Progenitor cell of endocrine pancreas (in vitro differentiated cells): ENCODE data around the gene ZNF620. TPM values are rescaled to one million over a fixed set of nuclear protein-coding genes. Genes with fewer than 3 reads are reported as not detected.
"Not testable (repeated sequence)": the region's sequence is repeated elsewhere in the genome, so short reads cannot be mapped to it uniquely, and the experiment has no call there.

Source experiments
- DNase-seq: peaks from one replicate; pipeline ENCODE4 v3.0.0; 2021; ENCODE audit warnings: low spot score; ENCODE audit not compliant: unreplicated experiment
- H3K27ac Mint-ChIP-seq: 2 replicates; pipeline ENCODE4 v1.8.0; 2021; ENCODE audit warnings: mild to moderate bottlenecking, moderate library complexity, mixed read lengths
- H3K27me3 Mint-ChIP-seq: 2 replicates; pipeline ENCODE4 v1.8.0; 2021; ENCODE audit warnings: mixed read lengths
- H3K36me3 Mint-ChIP-seq: 2 replicates; pipeline ENCODE4 v1.8.0; 2022; ENCODE audit warnings: mixed read lengths; ENCODE audit not compliant: insufficient read depth
- H3K4me1 Mint-ChIP-seq: 2 replicates; pipeline ENCODE4 v1.8.0; 2021; ENCODE audit warnings: low read depth, mixed read lengths
- H3K4me3 Mint-ChIP-seq: 2 replicates; pipeline ENCODE4 v1.8.0; 2021; ENCODE audit warnings: low read depth, mild to moderate bottlenecking, moderate library complexity, mixed read lengths
- H3K9me3 Mint-ChIP-seq: 2 replicates; pipeline ENCODE4 v1.8.0; 2021; ENCODE audit warnings: low read depth, mixed read lengths
- CTCF ChIP-seq: fragments of 200-600 bp; sonication (generic); IDR thresholded peaks from one replicate; pipeline ENCODE4 v1.5.0; 2021; ENCODE audit warnings: antibody characterized with exemption, mild to moderate bottlenecking; ENCODE audit not compliant: unreplicated experiment
- total RNA-seq: library from RNA; stranded (reverse); gene quantifications from 2 replicates; pipeline ENCODE4 v1.2.1, GENCODE V29; 2021

Gene ZNF620
- total RNA-seq, 1 donor from 2014 or later: 26.2 TPM

- H3K4me1 Mint-ChIP-seq: peaks cover 12% of the 10 kb centered on the region
- H3K4me3 Mint-ChIP-seq: no peak overlapping the region
- peak overlapping the region; percentile 73 for H3K27ac Mint-ChIP-seq
- TF ChIP-seq CTCF: no peak
- DNase-seq: no peak
- peaks cover 35% of the 10 kb centered on the region for H3K36me3 Mint-ChIP-seq
- H3K27me3 Mint-ChIP-seq: no peaks in the 10 kb centered on the region
- H3K9me3 Mint-ChIP-seq: no peaks in the 10 kb centered on the region
These were observed 44.7 kb upstream of the ZNF620 start for GRCh38 chr3:40461161-40461560.

GRCh38 chr3:40462838-40463237 is 43.0 kb upstream of the ZNF620 start:
- Mint-ChIP-seq H3K4me1 (peaks cover 12% of the 10 kb centered on the region), H3K36me3 (peaks cover 37% of the 10 kb centered on the region)
- DNase-seq, H3K9me3 Mint-ChIP-seq, H3K27ac Mint-ChIP-seq, H3K4me3 Mint-ChIP-seq, H3K27me3 Mint-ChIP-seq: not testable (repeated sequence)

GRCh38 chr3:40463579-40463978 is 42.3 kb upstream of the ZNF620 start:
- H3K4me3 Mint-ChIP-seq: no peak overlapping the region
- no peak overlapping the region for H3K27ac Mint-ChIP-seq
- no peak for DNase-seq
- peaks cover 35% of the 10 kb centered on the region for H3K36me3 Mint-ChIP-seq
- no peak for TF ChIP-seq CTCF
- H3K27me3 Mint-ChIP-seq: no peaks in the 10 kb centered on the region
- peaks cover 8% of the 10 kb centered on the region for H3K4me1 Mint-ChIP-seq
- H3K9me3 Mint-ChIP-seq: no peaks in the 10 kb centered on the region

GRCh38 chr3:40464339-40465110 is 41.3 kb upstream of the ZNF620 start:
- Mint-ChIP-seq H3K36me3 (peaks cover 28% of the 10 kb centered on the region), H3K27ac (peak overlapping the region; percentile 83), H3K9me3 (no peaks in the 10 kb centered on the region), H3K27me3 (no peaks in the 10 kb centered on the region), H3K4me3 (no peak overlapping the region), H3K4me1 (peaks cover 6% of the 10 kb centered on the region)
- DNase-seq: no peak
- TF ChIP-seq CTCF: no peak

- H3K27ac Mint-ChIP-seq: peak overlapping the region; percentile 83
- H3K36me3 Mint-ChIP-seq: peaks cover 28% of the 10 kb centered on the region
- H3K4me1 Mint-ChIP-seq: peaks cover 6% of the 10 kb centered on the region
- H3K9me3 Mint-ChIP-seq: no peaks in the 10 kb centered on the region
- H3K4me3 Mint-ChIP-seq: no peak overlapping the region
- no peak for DNase-seq
- no peak for TF ChIP-seq CTCF
- H3K27me3 Mint-ChIP-seq: no peaks in the 10 kb centered on the region
These were observed 40.8 kb upstream of the ZNF620 start for GRCh38 chr3:40465111-40465407.

- no peaks in the 10 kb centered on the region for H3K9me3 Mint-ChIP-seq
- no peak for DNase-seq
- H3K36me3 Mint-ChIP-seq: peaks cover 26% of the 10 kb centered on the region
- H3K27ac Mint-ChIP-seq: peak overlapping the region; percentile 83
- TF ChIP-seq CTCF: no peak
- H3K4me1 Mint-ChIP-seq: peaks cover 6% of the 10 kb centered on the region
- no peak overlapping the region for H3K4me3 Mint-ChIP-seq
- H3K27me3 Mint-ChIP-seq: no peaks in the 10 kb centered on the region
These were observed 40.4 kb upstream of the ZNF620 start for GRCh38 chr3:40465456-40465855.
